NCI-H524 treated with DMSO at 0.1 percent for 48 hours (cell line): ENCODE data around the gene AMBRA1.
"Not testable (repeated sequence)": the region's sequence is repeated elsewhere in the genome, so short reads cannot be mapped to it uniquely, and the experiment has no call there.

Source experiments
- DNase-seq: peaks from one replicate; lab custom pipeline; 2025; lab: John Stamatoyannopoulos, UW

Gene AMBRA1

GRCh38 chr11:46616551-46617133, 22.8 kb upstream of the AMBRA1 start:
- DNase-seq: no peak

DNA sequence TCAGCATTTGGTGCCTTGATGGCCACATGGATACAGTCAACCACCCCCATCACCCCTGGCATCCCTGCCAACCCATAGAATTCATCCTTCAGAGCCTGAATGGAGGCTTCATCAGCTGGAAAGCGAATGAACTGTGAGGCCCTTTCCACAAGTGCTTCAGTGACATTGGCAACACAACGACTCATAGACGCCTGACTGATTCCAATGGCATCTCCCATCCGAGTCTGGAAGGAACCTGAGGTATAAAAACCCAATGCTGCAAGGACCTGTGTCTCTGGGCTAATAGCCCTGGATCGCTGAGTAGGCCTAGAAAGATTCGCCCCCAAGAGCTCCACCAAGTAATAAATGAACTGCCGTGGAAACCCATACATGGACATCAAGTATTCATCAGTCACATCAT, 21.9 kb upstream of the AMBRA1 start:
- no peak for DNase-seq

DNA sequence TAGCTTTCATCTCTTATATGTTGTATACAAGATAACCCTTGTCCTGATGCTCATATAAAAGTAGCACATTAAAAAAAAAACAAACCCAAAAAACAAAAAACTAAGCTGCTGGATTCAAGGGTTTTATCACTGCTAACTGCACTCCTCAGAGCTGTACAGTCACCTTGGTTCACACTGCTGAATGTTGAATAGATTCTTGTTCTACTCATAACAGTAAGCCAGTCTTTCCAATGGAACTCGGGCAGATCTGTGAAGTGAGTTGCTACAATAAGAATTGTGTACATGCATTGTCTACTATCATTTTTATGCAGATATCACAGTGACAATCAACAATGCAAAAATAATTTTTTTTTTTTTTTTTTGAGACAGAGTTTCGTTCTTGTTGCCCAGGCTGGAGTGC, 18.5 kb upstream of the AMBRA1 start:
- DNase-seq: no peak

DNA sequence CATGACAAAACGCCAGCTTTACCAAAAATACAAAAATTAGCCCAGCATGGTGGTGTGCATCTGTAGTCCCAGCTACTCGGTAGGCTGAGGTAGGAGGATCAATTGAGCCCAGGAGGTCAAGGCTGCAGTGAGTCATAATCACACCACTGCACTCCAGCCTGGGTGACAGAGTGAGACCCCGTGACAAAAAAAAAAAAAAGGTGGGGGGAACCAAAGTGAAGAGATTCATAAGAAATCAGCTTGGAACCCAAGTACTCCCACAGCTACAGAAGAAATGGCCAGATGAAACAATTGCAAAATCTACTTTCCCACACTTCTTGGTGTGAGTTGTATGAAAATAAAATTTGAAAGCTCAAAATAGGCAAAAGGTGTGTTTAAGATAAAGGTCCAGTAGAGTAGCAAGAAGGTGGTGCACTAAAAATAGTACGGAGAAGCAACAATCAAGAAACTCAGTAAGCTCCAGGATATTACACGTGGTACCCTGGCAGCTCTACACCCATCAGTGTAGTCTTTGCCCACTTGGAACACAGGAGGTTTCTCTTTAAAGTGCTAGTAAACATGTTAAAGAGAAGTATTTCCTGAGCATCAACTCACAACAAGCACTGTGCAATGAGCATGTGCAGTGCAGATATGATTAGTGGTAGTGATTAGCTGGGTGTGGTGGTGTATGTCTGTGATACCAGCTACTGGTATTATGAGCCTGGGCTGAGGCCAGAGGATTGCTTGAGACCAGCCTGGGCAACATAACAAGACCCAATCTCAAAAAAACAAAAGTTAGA, 17.9 kb upstream of the AMBRA1 start:
- DNase-seq: no peak

DNA sequence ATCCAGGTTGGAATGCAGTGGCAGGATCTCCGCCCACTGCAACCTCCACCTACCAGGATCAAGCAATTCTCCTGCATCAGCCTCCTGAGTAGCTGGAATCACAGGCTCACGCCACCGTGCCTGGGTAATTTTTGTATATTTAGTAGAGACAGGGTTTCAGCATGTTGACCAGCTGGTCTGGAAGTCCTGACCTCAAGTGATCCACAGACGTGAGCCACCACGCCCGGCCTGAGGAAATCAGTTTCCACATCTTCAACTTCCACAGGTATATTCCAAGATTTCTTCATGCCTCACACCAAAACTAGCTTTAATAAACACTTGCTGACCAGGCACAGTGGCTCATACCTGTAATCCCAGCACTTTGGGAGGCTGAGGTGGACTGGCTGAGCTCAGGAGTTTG, 15.6 kb upstream of the AMBRA1 start:
- no peak for DNase-seq

DNA sequence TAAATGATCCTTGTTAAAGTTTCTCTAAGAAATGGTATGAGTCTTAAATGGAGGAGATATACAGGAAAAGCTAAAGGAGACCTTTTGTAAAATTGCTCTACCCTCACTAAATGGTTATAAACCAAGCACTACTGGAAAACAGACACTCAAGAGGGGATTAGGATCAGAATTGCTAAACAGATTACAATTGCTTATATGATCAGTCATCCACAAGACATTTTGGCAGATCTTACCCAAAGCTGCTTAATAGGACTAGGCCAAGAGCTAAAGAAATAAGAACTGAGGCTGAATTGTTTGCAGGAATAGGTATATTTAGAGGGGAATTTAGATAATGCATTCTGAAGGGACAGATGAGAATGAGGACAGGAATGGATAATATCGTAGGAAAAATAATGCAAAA, 13.7 kb upstream of the AMBRA1 start:
- peak; percentile 51 for DNase-seq

DNA sequence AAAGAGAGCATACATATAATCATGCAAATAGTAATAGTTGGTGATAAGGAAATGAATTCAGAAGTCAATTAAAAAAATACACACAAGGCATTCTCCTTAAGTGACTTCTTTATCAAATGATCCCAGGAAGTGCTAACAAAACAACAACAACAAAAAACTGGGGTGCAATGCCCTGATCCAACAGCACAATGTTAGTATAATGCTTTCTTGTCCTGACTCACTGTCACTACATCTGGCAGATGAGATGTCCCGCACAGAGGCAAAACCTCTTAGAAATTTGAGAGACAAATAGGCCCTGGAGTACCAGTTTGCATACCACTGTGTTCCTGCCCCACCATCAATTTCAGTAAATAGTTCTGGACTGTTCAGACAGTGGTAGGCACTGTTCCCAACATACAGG, 11.0 kb upstream of the AMBRA1 start:
- no peak for DNase-seq

- no peak for DNase-seq
These were observed 10.0 kb upstream of the AMBRA1 start for GRCh38 chr11:46603704-46604308.

DNA sequence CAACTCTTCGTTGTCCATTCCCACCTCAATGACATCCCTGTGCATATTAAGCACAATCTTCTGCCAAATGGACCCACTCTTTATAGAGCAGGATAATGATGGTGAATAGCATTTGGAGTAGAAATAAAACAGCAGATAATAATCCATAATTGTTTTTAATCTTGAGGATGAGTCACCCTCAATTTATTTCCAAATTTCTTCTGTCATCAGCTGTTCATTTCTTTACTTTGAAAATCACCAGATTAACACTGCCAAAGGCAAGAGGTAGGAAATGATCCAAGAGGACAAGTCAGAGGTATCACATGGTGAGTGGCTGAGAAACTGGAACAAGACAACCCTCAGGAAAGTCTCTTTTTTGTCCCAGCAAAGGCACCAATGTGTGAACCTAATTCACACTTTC, 7.3 kb upstream of the AMBRA1 start:
- DNase-seq: no peak

- DNase-seq: no peak
These were observed 6.6 kb upstream of the AMBRA1 start for GRCh38 chr11:46600194-46600960.

GRCh38 chr11:46599340-46600193, 5.7 kb upstream of the AMBRA1 start:
- no peak for DNase-seq

GRCh38 chr11:46597609-46598219, 3.9 kb upstream of the AMBRA1 start:
- DNase-seq: no peak

GRCh38 chr11:46597155-46597554, 3.3 kb upstream of the AMBRA1 start:
- no peak for DNase-seq

DNA sequence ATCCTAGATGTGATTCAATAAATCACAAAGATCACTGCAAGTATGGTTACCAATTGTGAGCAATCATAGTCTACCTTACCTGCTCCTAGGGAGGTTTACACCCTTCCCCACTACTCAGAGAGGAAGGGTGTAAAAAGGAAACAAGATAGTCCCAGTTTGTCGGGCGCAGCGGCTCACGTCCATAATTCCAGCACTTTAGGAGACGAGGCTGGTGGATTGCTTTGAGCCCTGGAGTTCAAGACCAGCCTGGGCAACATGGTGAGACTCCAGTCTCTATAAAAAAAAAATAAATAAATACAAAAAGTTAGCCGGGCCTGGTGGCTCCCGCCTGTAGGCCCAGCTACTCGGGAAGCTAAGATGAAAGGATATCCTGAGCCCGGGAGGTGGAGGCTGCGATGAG, 962 bp upstream of the AMBRA1 start:
- DNase-seq: no peak

DNA sequence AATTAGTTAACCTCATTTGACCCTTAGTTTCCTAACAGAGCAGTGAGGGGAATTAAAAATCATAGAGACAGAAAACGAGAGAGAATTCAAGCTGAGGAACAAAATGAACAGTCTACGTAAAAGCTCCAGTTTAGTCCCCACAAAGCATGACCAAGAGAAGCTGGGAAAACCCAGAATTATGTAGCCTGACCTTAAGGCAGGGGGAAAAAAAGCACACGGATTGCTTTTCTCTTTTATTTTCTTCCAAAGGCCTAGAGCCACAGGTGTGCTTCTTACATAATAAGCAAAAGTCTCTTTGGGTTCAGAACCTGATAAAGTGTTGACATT, 514 bp upstream of the AMBRA1 start:
- no peak for DNase-seq

DNA sequence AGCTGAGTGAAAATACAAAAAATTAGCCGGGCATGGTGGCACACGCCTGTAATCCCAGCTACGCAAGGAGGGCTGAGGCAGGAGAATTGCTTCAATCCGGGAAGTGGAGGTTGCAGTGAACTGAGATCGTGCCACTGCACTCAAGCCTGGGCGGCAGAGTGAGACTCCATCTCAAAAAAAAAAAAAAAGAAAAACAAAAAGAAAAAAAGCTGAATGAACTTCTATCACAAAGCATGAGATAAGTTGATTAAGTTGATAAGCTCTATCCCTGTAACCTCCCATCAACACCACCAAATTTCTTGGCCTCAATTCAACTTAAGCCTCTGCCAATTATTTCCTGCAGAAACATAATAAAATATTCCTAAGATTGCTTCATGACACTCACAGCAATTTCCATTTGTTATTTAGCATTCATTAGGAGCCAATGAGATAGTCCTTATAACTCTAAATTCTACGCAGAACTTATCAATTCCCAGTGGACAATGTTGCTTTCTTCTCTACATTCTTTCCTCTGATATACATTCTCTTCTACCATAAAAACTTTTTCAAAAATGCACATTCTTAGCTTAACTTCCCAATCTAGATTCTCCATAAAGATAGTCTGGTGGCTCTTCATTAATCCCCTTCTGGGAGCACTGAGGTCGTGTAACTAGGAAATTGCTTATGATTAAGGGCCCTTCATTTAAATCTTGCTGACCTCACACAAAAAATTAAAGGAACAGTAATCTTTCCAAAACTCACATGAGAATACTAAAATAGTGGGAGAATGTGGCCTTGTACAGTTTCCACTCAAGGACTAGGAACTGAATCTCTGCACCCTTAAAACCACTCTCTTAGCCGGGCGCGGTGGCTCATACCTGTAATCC, 2.9 kb downstream of the AMBRA1 start:
- no peak for DNase-seq

- no peak for DNase-seq
These were observed 4.9 kb downstream of the AMBRA1 start for GRCh38 chr11:46588915-46589314.

DNA sequence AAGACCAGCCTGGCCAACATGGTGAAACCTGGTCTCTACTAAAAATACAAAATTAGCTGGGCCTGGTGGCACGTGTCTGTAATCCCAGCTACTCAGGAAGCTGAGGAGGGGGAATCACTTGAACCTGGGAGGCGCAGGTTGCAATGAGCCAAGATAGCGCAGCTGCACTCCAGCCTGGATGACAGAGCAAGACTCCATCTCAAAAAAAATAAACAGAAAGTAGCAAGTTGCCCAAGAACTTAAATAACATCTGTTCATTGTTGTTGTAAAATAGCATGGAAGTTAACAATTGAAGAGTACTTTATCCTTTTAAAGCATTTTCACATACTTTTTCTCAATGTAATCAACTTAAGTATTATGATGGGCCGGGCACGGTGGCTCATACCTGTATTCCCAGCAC, 5.7 kb downstream of the AMBRA1 start:
- no peak for DNase-seq

- not testable (repeated sequence) for DNase-seq
These were observed 10.3 kb downstream of the AMBRA1 start for GRCh38 chr11:46583513-46583912.

DNA sequence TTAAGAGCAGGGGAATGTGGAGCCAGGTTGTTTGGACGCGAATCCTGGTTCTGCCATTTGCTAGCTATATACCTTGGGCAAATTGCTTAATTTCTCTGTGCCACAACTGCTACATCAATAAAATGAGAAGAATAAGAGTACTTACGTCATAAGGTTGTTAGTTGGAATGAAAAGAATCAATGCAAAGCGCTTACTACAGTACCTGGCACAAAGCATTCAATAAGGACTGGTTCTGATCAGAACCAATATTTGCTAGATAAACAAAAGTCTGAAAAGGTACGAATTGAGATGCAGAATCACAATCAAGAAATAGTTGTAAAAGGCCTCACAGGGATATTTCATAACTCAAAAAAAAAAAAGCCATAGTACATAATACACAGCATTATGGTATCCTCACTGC, 11.2 kb downstream of the AMBRA1 start:
- DNase-seq: no peak

- no peak for DNase-seq
These were observed 16.8 kb downstream of the AMBRA1 start for GRCh38 chr11:46577058-46577457.
